Measurements from ENCODE around the gene NIT2. TPM values are rescaled to one million over a fixed set of nuclear protein-coding genes. Genes with fewer than 3 reads are reported as not detected.

NIT2 gene
- total and polyA plus RNA-seq, 10 of the 15 experiments (the other 5 are each of a cell fraction or from before 2014, with no cell fraction given), result 49.3 to 215 (median 76.4) TPM

DNA sequence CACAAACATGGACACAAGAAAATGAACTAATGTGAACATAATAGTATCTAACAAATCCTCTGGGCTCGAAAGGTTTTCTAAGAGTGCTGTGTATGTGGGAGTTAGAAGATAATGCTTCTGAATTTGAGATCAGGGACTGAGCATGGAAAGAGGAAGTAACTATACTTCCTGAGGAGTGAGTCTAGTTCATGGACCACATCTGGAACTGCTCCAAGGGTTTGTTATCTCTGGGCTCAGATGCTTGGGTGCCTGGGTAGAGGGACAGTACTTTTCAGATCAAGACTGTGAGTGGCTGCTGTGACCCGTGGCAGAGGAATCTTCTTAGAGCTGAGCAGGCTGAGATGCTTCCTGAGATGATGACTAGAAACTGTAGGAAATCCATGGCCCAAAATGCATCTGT, 45.2 kb upstream of the NIT2 start:
- no TSS peak for BruUV-seq (replicated peaks)
- H3K27me3 ChIP-seq (replicated peaks in 1 of 2; ENCODE audit: control insufficient read depth in 2 of 2, insufficient read depth in 2 of 2, low read length in 1 of 2), result no peaks in the 10 kb centered on the region
- H4K20me1 ChIP-seq (ENCODE audit: control insufficient read depth, insufficient read depth), result no peaks in the 10 kb centered on the region
- ChIA-PET CTCF (no interaction called here), SMC1A (ENCODE audit: uncharacterized antibody, unreplicated experiment) (no interaction called here), RAD21 (ENCODE audit: unreplicated experiment) (no interaction called here), POLR2A (no interaction called here)
- intact Hi-C loops (cut with micrococcal nuclease; ENCODE audit: unreplicated experiment), result no loop called here
- DNase-seq (ENCODE audit: low read depth, low spot score) (no peak), FAIRE-seq (no peak), ATAC-seq (peak; percentile 47)
- no peaks in the 10 kb centered on the region for H3K9me3 ChIP-seq (replicated peaks; ENCODE audit: control insufficient read depth, insufficient read depth, low read length)
- H3K9ac ChIP-seq (ENCODE audit: control insufficient read depth, insufficient read depth, low read length), result no peak overlapping the region
- H3K4me2 ChIP-seq (ENCODE audit: control insufficient read depth, insufficient read depth), result no peak overlapping the region
- no peak overlapping the region for H3K27ac ChIP-seq (ENCODE audit: control insufficient read depth, insufficient read depth)
- no peak for TF ChIP-seq RAD21 (IDR thresholded peaks at IDR 0.05; ENCODE audit: insufficient read depth, low read depth, low read length)
- no peak for TF ChIP-seq POLR2AphosphoS5 (IDR thresholded peaks at IDR 0.05; ENCODE audit: low read length)
- TF ChIP-seq ZNF207 (IDR thresholded peaks at IDR 0.05; ENCODE audit: borderline replicate concordance), result no peak
- TF ChIP-seq MTA3 (IDR thresholded peaks at IDR 0.05; ENCODE audit: borderline replicate concordance, low read length), result no peak
- TF ChIP-seq EZH2 (IDR thresholded peaks at IDR 0.05; ENCODE audit: borderline replicate concordance, control insufficient read depth, low read depth, low read length), result no peak
- TF ChIP-seq BMI1 (IDR thresholded peaks at IDR 0.05; ENCODE audit: borderline replicate concordance), result no peak
- no peak for TF ChIP-seq MXI1 (IDR thresholded peaks at IDR 0.05; ENCODE audit: low read depth, low read length)
- no peak for TF ChIP-seq SUPT20H (IDR thresholded peaks at IDR 0.05; ENCODE audit: borderline replicate concordance, control insufficient read depth, low read depth, low read length)
- no peak for TF ChIP-seq MLLT1 (IDR thresholded peaks at IDR 0.05)
- TF ChIP-seq SREBF2 (IDR thresholded peaks at IDR 0.05; ENCODE audit: low read length), result no peak
- TF ChIP-seq, protein P1, sequence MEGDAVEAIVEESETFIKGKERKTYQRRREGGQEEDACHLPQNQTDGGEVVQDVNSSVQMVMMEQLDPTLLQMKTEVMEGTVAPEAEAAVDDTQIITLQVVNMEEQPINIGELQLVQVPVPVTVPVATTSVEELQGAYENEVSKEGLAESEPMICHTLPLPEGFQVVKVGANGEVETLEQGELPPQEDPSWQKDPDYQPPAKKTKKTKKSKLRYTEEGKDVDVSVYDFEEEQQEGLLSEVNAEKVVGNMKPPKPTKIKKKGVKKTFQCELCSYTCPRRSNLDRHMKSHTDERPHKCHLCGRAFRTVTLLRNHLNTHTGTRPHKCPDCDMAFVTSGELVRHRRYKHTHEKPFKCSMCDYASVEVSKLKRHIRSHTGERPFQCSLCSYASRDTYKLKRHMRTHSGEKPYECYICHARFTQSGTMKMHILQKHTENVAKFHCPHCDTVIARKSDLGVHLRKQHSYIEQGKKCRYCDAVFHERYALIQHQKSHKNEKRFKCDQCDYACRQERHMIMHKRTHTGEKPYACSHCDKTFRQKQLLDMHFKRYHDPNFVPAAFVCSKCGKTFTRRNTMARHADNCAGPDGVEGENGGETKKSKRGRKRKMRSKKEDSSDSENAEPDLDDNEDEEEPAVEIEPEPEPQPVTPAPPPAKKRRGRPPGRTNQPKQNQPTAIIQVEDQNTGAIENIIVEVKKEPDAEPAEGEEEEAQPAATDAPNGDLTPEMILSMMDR (IDR thresholded peaks at IDR 0.05 in 2 of 3, conservative IDR thresholded peaks at IDR 0.05 in 1 of 3; ENCODE audit: control insufficient read depth in 2 of 3, extremely low read depth in 1 of 3, insufficient read depth in 1 of 3, low read depth in 3 of 3, low read length in 3 of 3), result no peak
- TF ChIP-seq NFXL1 (IDR thresholded peaks at IDR 0.05; ENCODE audit: borderline replicate concordance), result no peak
- TF ChIP-seq, protein P2, sequence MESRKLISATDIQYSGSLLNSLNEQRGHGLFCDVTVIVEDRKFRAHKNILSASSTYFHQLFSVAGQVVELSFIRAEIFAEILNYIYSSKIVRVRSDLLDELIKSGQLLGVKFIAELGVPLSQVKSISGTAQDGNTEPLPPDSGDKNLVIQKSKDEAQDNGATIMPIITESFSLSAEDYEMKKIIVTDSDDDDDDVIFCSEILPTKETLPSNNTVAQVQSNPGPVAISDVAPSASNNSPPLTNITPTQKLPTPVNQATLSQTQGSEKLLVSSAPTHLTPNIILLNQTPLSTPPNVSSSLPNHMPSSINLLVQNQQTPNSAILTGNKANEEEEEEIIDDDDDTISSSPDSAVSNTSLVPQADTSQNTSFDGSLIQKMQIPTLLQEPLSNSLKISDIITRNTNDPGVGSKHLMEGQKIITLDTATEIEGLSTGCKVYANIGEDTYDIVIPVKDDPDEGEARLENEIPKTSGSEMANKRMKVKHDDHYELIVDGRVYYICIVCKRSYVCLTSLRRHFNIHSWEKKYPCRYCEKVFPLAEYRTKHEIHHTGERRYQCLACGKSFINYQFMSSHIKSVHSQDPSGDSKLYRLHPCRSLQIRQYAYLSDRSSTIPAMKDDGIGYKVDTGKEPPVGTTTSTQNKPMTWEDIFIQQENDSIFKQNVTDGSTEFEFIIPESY (IDR thresholded peaks at IDR 0.05), result no peak
- no peak for TF ChIP-seq IKZF2 (IDR thresholded peaks at IDR 0.05)
- no peak for TF ChIP-seq HCFC1 (IDR thresholded peaks at IDR 0.05; ENCODE audit: low read length)
- no peak overlapping the region for H2AFZ ChIP-seq (ENCODE audit: control insufficient read depth, low read depth, low read length)
- H3K36me3 ChIP-seq (ENCODE audit: control insufficient read depth in 2 of 2, insufficient read depth in 2 of 2, low read length in 1 of 2), result no peaks in the 10 kb centered on the region; a peak in 1 of 4 replicates
- in situ Hi-C loops (cut with MboI), result no loop called here
- 68% methylated on average over 2 of the region's 2 CpGs for WGBS (ENCODE audit: insufficient coverage, insufficient replicate concordance, low lambda C conversion rate, missing lambda C conversion rate)
- no peaks in the 10 kb centered on the region for H3K79me2 ChIP-seq (ENCODE audit: control insufficient read depth, insufficient read depth, low read length)
- no peaks in the 10 kb centered on the region for H3K4me1 ChIP-seq (ENCODE audit: control insufficient read depth, insufficient read depth, low read length)
- H3K4me3 ChIP-seq, result no peak overlapping the region
